ENCODE data around the gene NEUROD1.

GRCh38 chr2:181672255-181673008, 7.9 kb downstream of the NEUROD1 start:
- no peak for TF ChIP-seq POLR2A (IDR thresholded peaks at IDR 0.05)
- TF ChIP-seq CTCF (IDR thresholded peaks at IDR 0.05), result no peak
- no peak for TF ChIP-seq EP300 (IDR thresholded peaks at IDR 0.05)
- no peak for TF ChIP-seq POLR2AphosphoS5 (IDR thresholded peaks at IDR 0.05)

All from gastroesophageal sphincter (tissue), 3 donors.